Measurements from ENCODE around the gene GATB. TPM values are rescaled to one million over a fixed set of nuclear protein-coding genes. Genes with fewer than 3 reads are reported as not detected.

The GATB gene
- total and polyA plus RNA-seq, 2 of the 4 experiments (the other 2 are of a cell fraction): 18.7 to 20.3 TPM

- TF ChIP-seq CTCF (conservative IDR thresholded peaks at IDR 0.05; ENCODE audit: low read depth, low read length): no peak
- no peak for TF ChIP-seq MXI1 (IDR thresholded peaks at IDR 0.05; ENCODE audit: borderline replicate concordance, low read depth, low read length)
- TF ChIP-seq RCOR1 (IDR thresholded peaks at IDR 0.05; ENCODE audit: insufficient replicate concordance, low read length): no peak
Observed at GRCh38 chr4:151809716-151810115, 48.9 kb upstream of the GATB start (continued).

- no peak overlapping the region for H2BK120ac ChIP-seq (ENCODE audit: low read depth, low read length)
- BruUV-seq (replicated peaks): no TSS peak
- H3K4me2 ChIP-seq (ENCODE audit: low read depth, low read length): no peak overlapping the region
- 100% methylated on average over 1 of the region's 4 CpGs; no CpG with 5 or more reads in 1 of the 2 experiments for WGBS, 2 experiments (ENCODE audit: extremely low coverage in 2 of 2, insufficient read length in 1 of 2)
- POLR2A ChIA-PET (ENCODE audit: unreplicated experiment): no interaction called here
- no peak overlapping the region for H2AFZ ChIP-seq (replicated peaks; ENCODE audit: low read length, poor library complexity)
- peaks cover 4% of the 10 kb centered on the region for H3K9me1 ChIP-seq (ENCODE audit: insufficient read depth, low read length)
- H2BK5ac ChIP-seq (ENCODE audit: low read depth, low read length, poor library complexity, severe bottlenecking): no peak overlapping the region
- no peaks in the 10 kb centered on the region for H3K36me3 ChIP-seq (ENCODE audit: control insufficient read depth, insufficient read depth, low read length)
- TF ChIP-seq MAFK (IDR thresholded peaks at IDR 0.05; ENCODE audit: low read depth, low read length) (no peak), CHD1 (IDR thresholded peaks at IDR 0.05; ENCODE audit: low read depth, low read length) (no peak), USF2 (IDR thresholded peaks at IDR 0.05; ENCODE audit: low read depth, low read length) (no peak), CTCF (conservative IDR thresholded peaks at IDR 0.05; ENCODE audit: low read depth, low read length) (no peak)
- DNase-seq (no peak), ATAC-seq (ENCODE audit: low read depth) (no peak)
- no peak overlapping the region for H3K27ac ChIP-seq (ENCODE audit: insufficient read depth, low read length)
- H4K20me1 ChIP-seq (ENCODE audit: insufficient read depth, low read length): no peaks in the 10 kb centered on the region
- H4K8ac ChIP-seq (ENCODE audit: low read depth in 2 of 2, low read length in 2 of 2): no peak overlapping the region
- no peak overlapping the region for H2AK5ac ChIP-seq (ENCODE audit: low read depth, low read length)
- H3K4me1 ChIP-seq (ENCODE audit: control insufficient read depth, insufficient read depth, low read length): peaks cover 10% of the 10 kb centered on the region
- H3K4ac ChIP-seq (ENCODE audit: low read depth, low read length): no peak overlapping the region
- no peak overlapping the region; the same call in 1 of the 2 replicates for H3K18ac ChIP-seq (ENCODE audit: low read depth, low read length)
- intact Hi-C loops (cut with micrococcal nuclease): no loop called here
- no peak overlapping the region for H2AK9ac ChIP-seq (replicated peaks; ENCODE audit: low read depth, low read length, poor library complexity)
- no peaks in the 10 kb centered on the region for H3K79me1 ChIP-seq (ENCODE audit: low read depth in 1 of 2, low read length in 2 of 2)
- CTCF ChIA-PET: no interaction called here
- H3K4me3 ChIP-seq (ENCODE audit: insufficient read depth, low read depth, low read length): no peak overlapping the region
- dilution Hi-C loops (cut with HindIII; ENCODE audit: low sequenced_read_pairs, unreplicated experiment): no loop called here
- no peak overlapping the region for H2BK20ac ChIP-seq (ENCODE audit: low read depth, low read length)
- H3K9me3 ChIP-seq (ENCODE audit: control insufficient read depth, insufficient read depth, low read length): peaks cover 5% of the 10 kb centered on the region
- H2BK15ac ChIP-seq (ENCODE audit: low read depth, low read length): no peak overlapping the region
- no peak overlapping the region for H3K56ac ChIP-seq (ENCODE audit: extremely low read depth, insufficient read depth, low read length)
- no peak overlapping the region for H3K9ac ChIP-seq (ENCODE audit: low read depth, low read length)
- H3K23ac ChIP-seq (ENCODE audit: low read depth, low read length): no peak overlapping the region
- no peak overlapping the region; the same call in 1 of the 2 replicates for H4K5ac ChIP-seq (ENCODE audit: low read depth, low read length)
- no peak overlapping the region for H3K14ac ChIP-seq (replicated peaks; ENCODE audit: low read depth, low read length)
- H4K91ac ChIP-seq (ENCODE audit: insufficient read depth, low read depth, low read length): no peak overlapping the region
- in situ Hi-C loops (cut with MboI; ENCODE audit: low sequenced_read_pairs): no loop called here
- no peaks in the 10 kb centered on the region for H3K27me3 ChIP-seq (ENCODE audit: control insufficient read depth, insufficient read depth, low read length)
Observed at GRCh38 chr4:151808542-151808941, 47.7 kb upstream of the GATB start.

Measured in IMR-90 (cell line).